Measurements from ENCODE around the gene LIMK2. TPM values are rescaled to one million over a fixed set of nuclear protein-coding genes. Genes with fewer than 3 reads are reported as not detected.

The LIMK2 gene
- total RNA-seq, 1 experiment from 2014 or later, result 13.2 TPM

- H3K4me1 ChIP-seq (ENCODE audit: insufficient read depth, low read length), result no peaks in the 10 kb centered on the region
Observed at GRCh38 chr22:31269892-31270579, 57.9 kb downstream of the LIMK2 start.

GRCh38 chr22:31271026-31271425 is 58.9 kb downstream of the LIMK2 start:
- no TSS peak for BruUV-seq (replicated peaks)
- H3K9ac ChIP-seq (ENCODE audit: low read length), result no peak overlapping the region
- peaks cover 2% of the 10 kb centered on the region; the same call in 1 of the 2 replicates for H3K36me3 ChIP-seq (ENCODE audit: low read depth, low read length)

More at GRCh38 chr22:31269892-31270579, 57.9 kb downstream of the LIMK2 start:
- H3K9me2 ChIP-seq (replicated peaks; ENCODE audit: low read length), result no peaks in the 10 kb centered on the region
- POLR2A ChIA-PET (ENCODE audit: unreplicated experiment), result no interaction called here
- no peak overlapping the region for H3K4me2 ChIP-seq (ENCODE audit: low read length)
- no peak overlapping the region for H3K9ac ChIP-seq (ENCODE audit: low read length)
- CTCF ChIA-PET, result no interaction called here
- no peak overlapping the region for H2AFZ ChIP-seq (ENCODE audit: low read length)
- peaks cover 2% of the 10 kb centered on the region; the same call in 1 of the 2 replicates for H3K36me3 ChIP-seq (ENCODE audit: low read depth, low read length)
- intact Hi-C loops (cut with micrococcal nuclease), result loop anchor here (10.0 kb wide), 1 partner anchor 55 kb away; the partner anchor contains the start of gene LIMK2
- BruUV-seq (replicated peaks), result no TSS peak
- H3K27me3 ChIP-seq (ENCODE audit: low read length), result no peaks in the 10 kb centered on the region
- H3F3A ChIP-seq (ENCODE audit: low read length, unreplicated experiment), result no peaks in the 10 kb centered on the region
- ATAC-seq, result no peak
- no peak for DNase-seq
- H3K9me3 ChIP-seq (ENCODE audit: low read length), result no peaks in the 10 kb centered on the region
- H3K79me2 ChIP-seq (ENCODE audit: low read length), result no peaks in the 10 kb centered on the region
- TF ChIP-seq EZH2phosphoT487 (IDR thresholded peaks at IDR 0.05; ENCODE audit: borderline replicate concordance, low read length), result no peak
- no peak for TF ChIP-seq CTCF (conservative IDR thresholded peaks at IDR 0.05; ENCODE audit: low read depth, low read length)
- no peak for TF ChIP-seq EZH2 (IDR thresholded peaks at IDR 0.05; ENCODE audit: low read length, unreplicated experiment)
- no peaks in the 10 kb centered on the region for H4K20me1 ChIP-seq (ENCODE audit: low read length)
- no peak overlapping the region for H3K4me3 ChIP-seq (ENCODE audit: low read length)
- no peak overlapping the region for H3K27ac ChIP-seq (ENCODE audit: low read length)

More at GRCh38 chr22:31271026-31271425, 58.9 kb downstream of the LIMK2 start:
- no peaks in the 10 kb centered on the region for H3K4me1 ChIP-seq (ENCODE audit: insufficient read depth, low read length)
- intact Hi-C loops (cut with micrococcal nuclease), result loop anchor here (10.0 kb wide), 1 partner anchor 56 kb away; the partner anchor contains the start of gene LIMK2
- no peak overlapping the region for H3K4me3 ChIP-seq (ENCODE audit: low read length)
- H4K20me1 ChIP-seq (ENCODE audit: low read length), result no peaks in the 10 kb centered on the region
- ChIA-PET CTCF (no interaction called here), POLR2A (ENCODE audit: unreplicated experiment) (no interaction called here)
- TF ChIP-seq EZH2phosphoT487 (IDR thresholded peaks at IDR 0.05; ENCODE audit: borderline replicate concordance, low read length) (no peak), EZH2 (IDR thresholded peaks at IDR 0.05; ENCODE audit: low read length, unreplicated experiment) (no peak), CTCF (conservative IDR thresholded peaks at IDR 0.05; ENCODE audit: low read depth, low read length) (no peak)
- no peak overlapping the region for H3K27ac ChIP-seq (ENCODE audit: low read length)
- H3K9me2 ChIP-seq (replicated peaks; ENCODE audit: low read length), result no peaks in the 10 kb centered on the region
- no peak overlapping the region for H3K4me2 ChIP-seq (ENCODE audit: low read length)
- no peaks in the 10 kb centered on the region for H3K9me3 ChIP-seq (ENCODE audit: low read length)
- H3K27me3 ChIP-seq (ENCODE audit: low read length), result no peaks in the 10 kb centered on the region
- ATAC-seq, result no peak
- no peak overlapping the region for H2AFZ ChIP-seq (ENCODE audit: low read length)
- H3K79me2 ChIP-seq (ENCODE audit: low read length), result no peaks in the 10 kb centered on the region
- no peaks in the 10 kb centered on the region for H3F3A ChIP-seq (ENCODE audit: low read length, unreplicated experiment)
- DNase-seq, result no peak

Measured in PC-3 (cell line).